ENCODE results near the gene RNF180.

The RNF180 gene

GRCh38 chr5:64165500-64166200 is at the start of gene RNF180:
Gene RNF180, plus strand, starts transcription at chr5:64165843. Its CDS starts 34,965 bp downstream, at chr5:64200808.
- TF ChIP-seq EZH2 (IDR thresholded peaks at IDR 0.05; ENCODE audit: borderline replicate concordance, low read length), result no peak
- no peak for TF ChIP-seq CTCF (IDR thresholded peaks at IDR 0.05; ENCODE audit: low read length)
- H3K27ac ChIP-seq (ENCODE audit: low read depth, low read length, poor library complexity, severe bottlenecking), result no peak within 1 kb of the TSS
- H3K9ac ChIP-seq (ENCODE audit: low read length), result no peak within 1 kb of the TSS
- no peak within 1 kb of the TSS for H2AFZ ChIP-seq (ENCODE audit: low read length)
- H3K36me3 ChIP-seq (ENCODE audit: insufficient read depth, low read length), result no peaks in the 10 kb centered on the region
- no peak within 1 kb of the TSS for H3K4me2 ChIP-seq (ENCODE audit: low read length)
- H3K79me2 ChIP-seq (ENCODE audit: insufficient read depth, low read length), result no peaks in the 10 kb centered on the region
- H3K9me2 ChIP-seq (ENCODE audit: low read depth, low read length), result no peaks in the 10 kb centered on the region
- no peak within 1 kb of the TSS for H3K4me3 ChIP-seq (ENCODE audit: low read depth, low read length, poor library complexity, severe bottlenecking)
- no peaks in the 10 kb centered on the region for H3F3A ChIP-seq (ENCODE audit: insufficient read depth, low read length)
- no peaks in the 10 kb centered on the region for H4K20me1 ChIP-seq (ENCODE audit: insufficient read depth, low read length)
- no peaks in the 10 kb centered on the region for H3K9me3 ChIP-seq (ENCODE audit: low read length)
- peaks cover 6% of the 10 kb centered on the region for H3K4me1 ChIP-seq (ENCODE audit: insufficient read depth, low read length, severe bottlenecking)
- no peaks in the 10 kb centered on the region for H3K27me3 ChIP-seq (ENCODE audit: insufficient read depth, low read length)

- H3K4me3 ChIP-seq (ENCODE audit: low read depth, low read length, poor library complexity, severe bottlenecking), result no peak overlapping the region
- TF ChIP-seq EZH2 (IDR thresholded peaks at IDR 0.05; ENCODE audit: borderline replicate concordance, low read length) (no peak), CTCF (IDR thresholded peaks at IDR 0.05; ENCODE audit: low read length) (no peak)
- no peaks in the 10 kb centered on the region for H3F3A ChIP-seq (ENCODE audit: insufficient read depth, low read length)
- no peak overlapping the region for H3K9ac ChIP-seq (ENCODE audit: low read length)
- H3K79me2 ChIP-seq (ENCODE audit: insufficient read depth, low read length), result no peaks in the 10 kb centered on the region
- H2AFZ ChIP-seq (ENCODE audit: low read length), result no peak overlapping the region
- no peaks in the 10 kb centered on the region for H3K4me1 ChIP-seq (ENCODE audit: insufficient read depth, low read length, severe bottlenecking)
- H3K4me2 ChIP-seq (ENCODE audit: low read length), result no peak overlapping the region
- H3K36me3 ChIP-seq (ENCODE audit: insufficient read depth, low read length), result no peaks in the 10 kb centered on the region
- no peaks in the 10 kb centered on the region for H4K20me1 ChIP-seq (ENCODE audit: insufficient read depth, low read length)
- H3K27me3 ChIP-seq (ENCODE audit: insufficient read depth, low read length), result no peaks in the 10 kb centered on the region
- no peak overlapping the region for H3K27ac ChIP-seq (ENCODE audit: low read depth, low read length, poor library complexity, severe bottlenecking)
- H3K9me2 ChIP-seq (ENCODE audit: low read depth, low read length), result no peaks in the 10 kb centered on the region
- no peaks in the 10 kb centered on the region for H3K9me3 ChIP-seq (ENCODE audit: low read length)
Observed at GRCh38 chr5:64125521-64125920, 40.1 kb upstream of the RNF180 start.

- Histone ChIP-seq H3K27me3 (ENCODE audit: insufficient read depth, low read length) (no peaks in the 10 kb centered on the region), H3K79me2 (ENCODE audit: insufficient read depth, low read length) (no peaks in the 10 kb centered on the region), H3K4me1 (ENCODE audit: insufficient read depth, low read length, severe bottlenecking) (no peaks in the 10 kb centered on the region), H3K4me3 (ENCODE audit: low read depth, low read length, poor library complexity, severe bottlenecking) (no peak overlapping the region), H3F3A (ENCODE audit: insufficient read depth, low read length) (no peaks in the 10 kb centered on the region), H4K20me1 (ENCODE audit: insufficient read depth, low read length) (no peaks in the 10 kb centered on the region), H3K9ac (ENCODE audit: low read length) (no peak overlapping the region), H3K27ac (ENCODE audit: low read depth, low read length, poor library complexity, severe bottlenecking) (no peak overlapping the region), H3K9me3 (ENCODE audit: low read length) (no peaks in the 10 kb centered on the region), H3K9me2 (ENCODE audit: low read depth, low read length) (no peaks in the 10 kb centered on the region), H2AFZ (ENCODE audit: low read length) (no peak overlapping the region), H3K4me2 (ENCODE audit: low read length) (no peak overlapping the region), H3K36me3 (ENCODE audit: insufficient read depth, low read length) (no peaks in the 10 kb centered on the region)
- no peak for TF ChIP-seq CTCF (IDR thresholded peaks at IDR 0.05; ENCODE audit: low read length)
- no peak for TF ChIP-seq EZH2 (IDR thresholded peaks at IDR 0.05; ENCODE audit: borderline replicate concordance, low read length)
Observed at GRCh38 chr5:64126202-64126741, 39.4 kb upstream of the RNF180 start.
